Forelimb muscle (tissue), 1 donor: ENCODE measurements around the gene LRRN2. TPM values are rescaled to one million over a fixed set of nuclear protein-coding genes. Genes with fewer than 3 reads are reported as not detected.
"Not testable (repeated sequence)": the region's sequence is repeated elsewhere in the genome, so short reads cannot be mapped to it uniquely, and the experiment has no call there.

ENCODE experiments used
- DNase-seq: peaks from one replicate; pipeline ENCODE4 v3.0.0-alpha.2; 2013; ENCODE audit warnings: low read depth
- polyA plus RNA-seq: library from polyadenylated mRNA; unstranded; fragments of 120-200 nt; gene quantifications from one replicate; pipeline ENCODE4 v1.2.1, GENCODE V29; 2013; ENCODE audit not compliant: insufficient read length

LRRN2 gene
- polyA plus RNA-seq, 1 donor = 6.8 TPM

DNA sequence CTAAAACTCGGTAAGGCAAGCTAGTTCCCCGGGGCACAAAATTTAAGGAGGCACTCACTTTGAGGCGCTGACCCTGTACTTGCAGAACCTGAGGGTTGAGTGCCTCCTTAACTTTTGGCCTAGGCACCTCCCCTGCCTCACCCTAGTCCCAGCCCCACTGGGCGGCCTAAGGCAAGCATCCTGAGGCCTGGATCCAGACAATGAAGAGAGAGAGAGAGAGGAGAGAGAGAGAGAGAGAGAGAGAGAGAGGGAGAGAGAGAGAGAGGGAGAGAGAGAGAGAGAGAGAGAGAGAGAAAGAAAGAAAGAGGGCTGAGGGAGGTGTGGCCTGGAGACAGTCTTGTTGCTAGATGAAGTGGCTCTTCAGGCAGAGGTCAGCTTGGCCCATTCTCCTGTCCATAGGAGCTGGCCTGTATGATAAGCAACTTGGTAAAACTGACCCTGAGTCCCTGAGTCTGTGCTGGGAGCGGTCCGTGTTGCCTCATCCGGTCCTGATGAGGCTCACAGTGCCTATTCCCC lies 7.4 kb upstream of the LRRN2 start:
- DNase-seq = no peak

DNA sequence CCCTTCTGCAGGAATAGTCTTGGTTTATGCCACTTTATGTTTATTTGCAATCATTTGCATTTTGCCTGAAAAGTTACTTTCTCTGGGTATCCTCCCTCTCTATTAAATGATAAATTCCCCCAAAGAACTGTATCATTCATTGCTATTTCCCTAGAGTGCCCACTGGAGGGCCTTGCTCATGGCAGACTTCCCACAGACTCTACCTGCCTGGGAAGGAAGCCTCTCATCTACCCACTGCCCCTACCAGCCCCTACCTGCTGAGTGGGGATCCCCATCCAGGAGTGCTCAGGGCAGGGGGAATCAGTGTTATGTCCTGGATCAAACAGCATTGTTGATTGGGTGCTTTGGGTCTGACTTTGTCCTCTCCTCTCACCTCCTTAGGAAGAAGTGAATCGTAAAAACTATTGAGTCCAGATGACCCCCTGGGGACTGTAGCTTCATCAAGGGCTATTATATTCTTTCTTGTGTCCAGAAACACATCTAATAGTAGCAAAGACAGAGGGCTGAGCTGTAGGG lies 6.8 kb upstream of the LRRN2 start:
- no peak for DNase-seq

DNA sequence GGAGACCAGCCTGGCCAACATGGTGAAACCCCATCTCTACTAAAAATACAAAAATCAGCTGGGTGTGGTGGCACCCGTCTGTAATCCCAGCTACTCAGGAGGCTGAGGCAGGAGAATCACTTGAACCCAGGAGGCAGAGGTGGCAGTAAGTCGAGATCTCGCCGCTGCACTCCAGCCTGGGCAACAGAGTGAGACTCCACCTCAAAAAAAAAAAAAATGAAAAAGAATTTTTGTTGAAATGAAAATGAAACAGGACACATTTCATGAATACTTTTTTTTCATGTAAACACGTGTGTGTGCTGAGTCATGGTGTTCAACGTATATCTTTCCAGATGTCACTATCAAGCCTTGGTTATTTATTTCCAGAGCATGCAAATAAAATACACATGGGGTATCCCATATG lies 5.8 kb upstream of the LRRN2 start:
- not testable (repeated sequence) for DNase-seq

DNA sequence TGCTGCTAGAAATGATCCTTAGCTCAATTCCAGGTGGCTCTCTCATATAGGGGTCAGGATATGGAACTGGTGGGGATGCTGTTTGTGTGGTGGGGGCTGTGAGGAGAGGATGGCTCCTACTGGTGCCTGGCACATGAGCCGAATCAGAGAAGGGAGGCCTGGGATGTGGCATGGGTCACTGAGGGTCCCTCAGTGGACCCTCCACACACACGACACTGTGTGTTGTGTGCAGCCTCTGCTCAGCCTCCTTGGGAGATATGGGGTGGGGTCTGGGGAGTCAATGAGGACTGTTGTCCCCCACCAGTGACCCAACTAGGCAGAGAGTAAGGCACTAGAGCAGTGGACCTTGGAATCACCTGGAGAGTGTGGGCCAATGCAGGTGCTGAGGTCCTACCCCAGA lies 3.2 kb upstream of the LRRN2 start:
- no peak for DNase-seq

DNA sequence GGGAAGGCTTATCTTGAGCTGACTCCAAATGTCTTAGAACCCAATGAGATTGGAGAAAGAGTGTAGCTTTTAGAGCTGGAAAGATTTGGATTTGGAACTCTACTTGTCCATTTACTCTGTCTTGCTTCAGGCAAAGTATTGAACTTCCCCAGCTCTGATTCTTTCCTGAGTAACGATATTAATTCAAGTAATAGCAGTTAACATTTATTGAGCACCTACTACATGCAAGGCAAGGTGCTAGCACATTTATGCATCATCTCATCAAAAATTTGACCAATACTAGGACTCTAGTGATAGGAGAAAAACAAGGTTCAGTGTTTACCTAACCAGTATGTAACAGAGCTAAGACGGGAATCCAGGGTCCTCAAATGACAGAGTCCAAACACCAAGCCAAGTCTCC lies 2.5 kb upstream of the LRRN2 start:
- DNase-seq = no peak

DNA sequence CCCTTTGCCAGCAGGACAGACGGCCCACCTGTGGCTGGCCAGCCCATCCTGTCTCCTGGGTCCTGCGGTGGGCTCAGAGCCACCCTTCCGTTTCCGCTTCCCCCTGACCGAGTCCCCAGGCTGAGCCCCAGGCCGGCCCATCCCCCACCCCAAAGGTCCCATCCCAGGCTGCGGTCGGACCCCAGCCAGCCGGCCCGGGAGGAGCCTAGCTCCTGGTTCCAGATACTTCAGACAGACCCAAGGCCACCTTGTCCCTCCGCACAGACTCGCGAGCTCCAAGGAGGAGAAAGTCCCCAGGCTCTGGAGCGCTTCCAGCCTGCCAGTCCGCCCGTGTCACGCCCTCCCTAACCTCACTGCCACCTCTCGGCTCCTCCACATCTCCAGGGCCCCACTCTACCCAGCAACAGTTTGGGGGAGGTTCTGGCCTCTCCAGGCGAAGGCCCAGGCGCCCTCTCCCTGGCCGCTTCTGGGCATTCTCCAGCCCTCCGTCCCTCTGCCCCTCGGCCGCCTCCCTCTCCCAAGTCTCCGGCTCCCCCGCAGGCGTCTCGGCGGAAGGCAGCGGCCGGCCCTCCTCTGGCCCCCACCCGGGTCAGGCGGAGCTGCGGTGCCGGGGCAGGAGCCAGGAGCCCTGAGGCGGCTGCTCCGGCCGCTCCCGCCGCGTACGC lies 835 bp downstream of the LRRN2 start:
- DNase-seq = no peak

DNA sequence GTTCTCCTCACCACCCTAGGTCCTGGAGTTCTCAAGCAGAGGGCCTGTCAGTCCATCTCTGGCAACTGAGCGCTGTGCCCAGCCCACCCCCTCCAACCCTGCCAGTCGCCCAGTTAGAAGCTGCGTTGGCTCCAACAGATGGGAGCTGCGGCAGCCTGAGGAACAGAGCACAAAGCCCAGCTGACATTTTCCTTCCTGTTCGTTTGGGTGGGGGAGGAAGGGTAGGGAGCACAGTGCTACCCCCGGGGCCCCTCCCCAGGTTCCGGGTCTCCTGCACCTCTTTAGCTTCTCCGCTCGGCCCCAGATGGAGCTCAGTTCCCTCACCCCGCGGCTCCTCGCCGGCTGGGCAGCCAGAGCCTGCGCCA lies 1.4 kb downstream of the LRRN2 start:
- no peak for DNase-seq

DNA sequence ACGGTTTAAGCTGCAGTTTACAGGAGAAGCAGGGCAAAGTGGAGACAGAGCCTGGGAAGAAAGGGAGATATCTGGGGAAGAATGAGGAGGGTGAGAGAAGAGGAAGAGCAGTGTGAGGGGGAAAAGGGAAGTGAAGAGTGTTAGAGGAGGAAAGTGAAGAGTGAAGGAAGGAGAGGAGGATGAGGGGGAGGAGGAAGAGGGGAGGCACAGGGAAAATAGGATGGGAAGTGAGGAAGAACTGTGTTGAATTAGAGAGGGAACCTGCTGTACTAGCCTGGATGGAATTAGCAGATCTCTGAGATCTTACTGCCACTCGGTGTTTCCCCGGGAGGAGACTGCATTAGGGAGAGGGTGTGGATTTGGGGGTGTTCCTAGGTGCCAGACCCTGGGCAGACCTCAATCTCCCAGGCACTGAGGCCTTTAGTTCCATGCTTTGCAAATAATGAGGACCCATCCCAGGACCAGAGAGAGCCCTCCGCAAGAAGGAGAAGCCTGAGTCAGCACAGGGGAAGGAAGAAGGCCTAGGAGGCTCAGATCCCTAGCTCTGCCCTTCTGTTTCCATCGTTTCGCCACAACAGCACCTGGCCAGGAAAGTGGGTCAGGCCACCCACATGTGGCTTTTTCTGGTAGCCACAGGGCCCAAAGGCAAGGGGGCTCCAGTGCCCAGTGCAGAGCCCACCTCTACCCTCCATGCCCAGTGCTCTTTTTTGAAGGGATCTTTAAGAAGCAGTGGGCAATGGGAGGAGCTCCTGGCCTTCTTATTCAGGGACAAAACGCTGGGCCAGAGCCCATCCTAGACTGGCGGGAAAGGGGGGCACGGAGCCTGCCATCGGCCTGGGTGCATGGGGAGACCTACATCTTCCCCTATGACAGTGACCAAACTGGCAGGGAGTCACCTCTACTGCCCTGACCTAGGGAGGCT lies 2.0 kb downstream of the LRRN2 start:
- no peak for DNase-seq

DNA sequence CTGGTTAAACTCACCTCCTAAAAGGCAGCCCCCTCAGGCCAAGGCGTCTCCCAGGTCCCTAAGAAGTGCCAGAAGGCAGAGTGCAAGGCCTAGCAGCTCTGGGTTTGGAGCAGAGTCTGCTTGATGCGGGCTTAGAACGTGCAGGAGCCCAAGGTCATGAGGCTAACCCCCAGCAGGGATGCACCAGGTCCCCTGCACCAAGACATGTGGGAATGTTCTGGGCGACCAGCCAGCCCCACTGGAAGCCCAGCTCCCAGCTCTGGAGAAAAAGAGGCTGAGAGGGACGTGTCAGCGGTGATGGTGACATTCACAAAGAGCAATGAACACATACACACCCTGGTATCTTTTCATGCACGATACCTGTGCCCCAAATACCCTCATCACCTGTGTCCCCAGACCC lies 5.1 kb downstream of the LRRN2 start:
- DNase-seq = no peak

DNA sequence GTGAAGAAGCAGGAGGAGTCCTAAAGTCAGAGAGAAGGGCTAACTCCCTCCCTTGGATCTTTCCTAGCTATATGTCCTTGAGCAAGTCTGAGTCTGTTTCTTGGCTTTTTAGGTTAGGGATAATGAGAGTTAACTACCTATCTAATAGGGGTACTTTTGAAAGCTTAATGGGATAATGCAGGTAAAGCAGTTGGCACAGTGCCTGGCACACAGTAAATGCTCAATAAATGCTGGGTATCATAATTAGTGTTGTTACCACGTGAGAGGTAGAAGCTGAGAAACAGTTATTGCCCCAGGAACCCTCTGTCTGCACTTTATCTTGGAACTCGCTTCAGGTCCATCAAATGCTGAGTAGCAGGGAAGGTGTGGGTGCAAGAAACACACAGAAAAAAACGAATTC lies 5.5 kb downstream of the LRRN2 start:
- no peak for DNase-seq

DNA sequence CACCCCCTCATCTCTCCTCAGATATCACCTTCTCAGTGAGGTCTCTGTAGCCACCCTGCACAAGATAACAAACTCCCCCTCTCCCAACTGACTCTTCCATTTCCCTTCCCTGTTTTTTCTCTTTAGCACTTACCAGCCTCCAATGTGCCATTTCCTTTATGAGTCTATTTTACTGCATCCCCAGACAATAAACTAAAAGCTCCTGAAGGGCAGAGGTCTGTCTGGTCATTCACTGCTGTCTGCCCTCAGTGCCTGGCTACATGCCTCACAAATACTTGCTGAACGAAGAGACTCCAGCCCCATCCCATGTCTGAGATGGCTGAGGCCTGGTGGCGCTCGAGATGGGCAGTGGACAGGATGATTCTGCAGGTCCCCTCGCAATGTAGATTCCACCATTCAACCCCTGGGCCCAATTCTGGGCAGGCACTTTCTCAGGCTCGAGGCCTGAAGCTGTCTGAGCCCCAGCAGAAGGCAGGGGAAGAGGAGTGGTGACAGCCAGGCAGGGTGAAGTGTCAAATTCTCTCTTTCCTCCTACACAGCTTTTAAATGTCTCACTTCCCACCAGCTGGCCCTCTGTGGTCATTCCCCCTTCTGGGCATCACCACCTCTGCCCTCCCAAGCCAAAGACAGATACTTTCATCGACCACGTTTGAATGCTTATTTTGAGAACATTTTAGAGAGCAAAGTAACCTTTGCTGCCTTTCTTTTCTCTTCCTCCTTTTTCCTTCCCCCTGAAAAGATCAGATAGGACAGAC lies 6.6 kb downstream of the LRRN2 start:
- DNase-seq = no peak

DNA sequence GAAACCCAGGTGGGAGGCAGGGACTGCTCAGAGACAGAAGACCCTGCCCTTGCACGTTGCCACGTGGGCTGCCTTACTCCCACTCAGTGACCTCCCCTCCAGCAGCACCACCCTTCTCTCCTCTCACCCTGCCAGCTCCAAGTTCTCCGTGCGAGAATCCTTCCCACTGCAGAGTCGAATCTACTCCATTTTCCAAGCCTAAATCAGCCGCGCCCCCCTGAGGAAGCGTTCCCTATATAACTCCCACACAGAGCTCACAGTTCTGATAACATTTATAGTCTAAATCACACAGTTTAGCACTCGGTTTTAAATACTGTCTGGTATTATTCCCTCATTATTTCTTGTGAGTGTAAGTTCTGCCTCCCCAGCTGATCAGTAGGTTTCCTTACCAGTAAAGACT lies 7.7 kb downstream of the LRRN2 start:
- DNase-seq = no peak

DNA sequence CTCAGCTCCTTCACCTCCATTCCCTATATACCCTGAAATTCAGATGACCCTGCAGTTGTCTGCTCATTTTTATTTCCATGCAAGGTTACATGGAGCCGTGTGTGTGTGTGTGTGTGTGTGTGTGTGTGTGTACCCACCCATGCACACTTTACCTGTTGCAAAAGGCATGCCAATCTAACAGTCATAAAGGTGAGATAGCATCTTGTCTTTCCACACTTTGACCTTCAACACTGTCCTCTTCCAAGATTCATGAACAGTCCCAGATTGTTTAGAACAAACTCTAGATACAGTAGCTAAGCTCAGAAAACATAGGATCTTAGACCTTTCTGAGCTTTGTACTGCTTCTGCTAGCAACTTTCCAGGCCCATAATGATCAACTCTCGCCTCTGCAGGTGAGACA lies 9.5 kb downstream of the LRRN2 start:
- no peak for DNase-seq

DNA sequence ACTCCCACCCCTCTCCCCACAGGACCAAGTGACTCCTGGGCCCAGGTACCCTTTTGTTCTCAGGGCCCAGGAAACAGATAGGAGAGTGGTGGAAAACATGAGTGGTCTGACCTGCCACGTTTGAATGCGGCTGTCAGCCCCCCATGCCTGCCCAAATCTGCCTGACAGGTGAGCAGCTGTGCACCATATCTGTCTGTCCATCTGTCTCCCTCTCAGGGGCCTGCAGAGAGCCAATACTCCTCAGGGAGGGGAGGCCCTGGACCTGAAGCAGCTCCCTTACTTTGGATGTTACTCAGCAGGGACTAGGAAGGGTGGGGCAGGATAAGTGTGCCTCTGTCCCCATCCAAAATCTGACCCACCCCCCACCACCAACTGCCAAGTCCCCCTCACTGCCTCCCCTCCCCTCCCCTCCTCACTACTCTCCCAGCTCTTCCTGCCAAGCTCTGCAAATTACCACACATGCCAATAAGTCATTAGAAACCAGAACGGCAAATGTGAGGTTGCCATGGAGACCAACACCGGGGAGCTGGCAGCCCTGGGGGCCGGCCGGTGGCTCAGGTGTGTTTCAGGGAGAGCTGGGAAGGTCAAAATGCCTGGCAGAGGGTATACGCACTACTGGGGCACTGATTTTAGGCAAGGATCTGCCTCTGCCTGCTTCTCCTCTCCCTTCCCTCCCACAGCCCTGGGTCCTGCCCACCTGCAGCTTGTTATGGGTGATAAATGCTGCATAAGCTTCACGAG lies 11.5 kb downstream of the LRRN2 start:
- no peak for DNase-seq

DNA sequence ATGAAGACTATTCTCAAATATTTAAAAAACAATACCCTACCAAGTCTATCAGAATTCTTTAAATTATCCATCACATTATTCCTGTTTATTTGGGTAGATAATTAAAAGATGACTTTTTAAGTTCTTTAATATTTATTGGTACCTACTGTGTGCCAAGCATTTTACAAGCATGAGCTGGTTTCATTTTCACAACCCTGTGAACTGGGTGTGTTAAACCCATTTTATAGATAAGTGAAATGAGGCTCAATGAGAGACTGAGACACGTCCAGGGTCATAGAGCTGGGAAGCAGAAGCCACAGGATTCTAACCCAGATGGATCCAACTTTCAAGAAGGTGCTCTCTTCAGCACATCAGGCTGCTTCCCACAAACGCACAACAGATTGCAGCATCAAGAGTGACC lies 12.3 kb downstream of the LRRN2 start:
- DNase-seq = no peak

DNA sequence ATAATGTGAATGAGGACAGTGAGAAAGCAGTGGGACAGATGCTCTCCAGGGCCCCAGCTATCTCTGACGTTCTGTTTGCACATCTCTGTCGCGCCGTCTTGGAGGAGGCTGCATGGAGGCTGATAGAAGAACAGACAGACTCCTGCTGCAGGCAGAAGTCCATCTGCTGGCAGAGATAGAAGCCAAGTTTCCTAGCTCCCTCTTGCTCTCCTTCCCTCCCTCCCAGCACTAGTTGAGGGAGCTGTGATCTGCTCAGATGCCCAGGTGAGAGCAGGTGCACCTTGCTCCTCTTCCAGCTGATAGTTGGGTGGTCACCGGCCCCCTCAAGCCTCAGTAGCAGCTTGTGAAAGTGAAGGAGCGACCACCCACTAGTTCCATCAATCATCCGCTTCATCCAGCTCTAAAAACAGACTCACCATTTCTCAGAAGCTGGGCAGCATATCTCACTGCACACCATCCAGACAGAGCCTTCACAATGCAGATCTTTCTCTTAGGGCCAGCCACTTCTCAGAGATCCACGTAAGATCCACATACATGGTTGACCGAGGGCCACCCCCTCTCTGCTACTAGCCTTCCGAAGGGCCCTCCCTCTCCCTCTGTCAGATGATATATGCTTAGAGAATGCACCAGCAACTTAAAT lies 12.9 kb downstream of the LRRN2 start:
- no peak for DNase-seq

DNA sequence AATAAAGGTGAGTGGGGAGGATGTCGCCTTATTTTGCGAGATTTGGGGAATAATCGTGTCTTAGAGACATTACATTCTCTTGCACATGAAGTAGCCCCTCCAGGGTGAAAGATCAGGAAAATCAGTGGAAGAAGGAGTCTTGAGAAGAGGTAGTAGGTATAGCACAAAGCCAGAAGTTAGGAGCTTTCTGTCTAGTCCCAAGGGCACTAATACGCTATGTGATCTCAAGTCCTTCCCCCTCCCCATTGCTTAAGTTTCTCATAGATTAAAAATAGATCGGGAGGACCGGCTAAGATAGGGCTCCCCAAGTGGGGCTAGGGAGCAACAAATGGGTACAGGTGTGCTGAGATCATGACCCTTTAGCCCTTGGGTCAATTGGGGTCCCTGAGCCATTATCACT lies 13.5 kb downstream of the LRRN2 start:
- no peak for DNase-seq

DNA sequence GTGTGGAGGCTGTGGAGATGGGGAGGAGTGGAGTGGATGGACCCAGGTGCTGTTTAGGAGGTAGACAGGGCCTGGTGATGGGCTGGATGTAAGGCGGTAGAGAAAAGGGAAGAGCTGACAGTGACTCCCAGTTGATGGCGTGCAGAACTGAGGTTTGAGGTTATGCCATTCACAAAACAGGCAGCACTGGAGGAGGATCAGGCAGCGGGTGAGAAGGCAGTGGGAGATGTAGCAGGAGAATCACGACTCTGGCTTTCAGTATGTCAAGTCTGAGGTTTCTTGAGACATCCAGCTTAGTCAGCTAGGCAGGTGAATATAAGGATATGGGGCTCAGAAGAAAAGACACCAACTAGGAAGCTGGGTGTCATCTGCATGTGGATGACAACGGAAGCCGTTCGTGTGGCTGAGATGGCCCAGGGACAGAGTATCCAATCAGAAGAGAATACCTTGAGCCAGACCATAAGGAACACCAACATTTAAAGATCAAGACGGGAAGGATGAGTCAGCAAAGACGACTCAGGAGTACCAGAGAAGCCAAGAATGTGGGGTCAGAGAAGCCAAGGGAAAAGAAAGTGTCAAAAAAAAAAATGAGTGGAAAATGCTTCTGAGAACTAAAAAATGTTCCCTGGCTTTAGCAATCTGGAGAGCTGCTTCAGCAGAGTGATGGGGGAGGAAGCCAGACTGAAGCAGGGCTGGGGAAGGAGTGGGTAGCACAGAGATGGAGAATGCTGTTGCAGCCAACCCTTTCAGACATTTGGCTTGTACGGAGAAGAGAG lies 15.2 kb downstream of the LRRN2 start:
- DNase-seq = no peak

DNA sequence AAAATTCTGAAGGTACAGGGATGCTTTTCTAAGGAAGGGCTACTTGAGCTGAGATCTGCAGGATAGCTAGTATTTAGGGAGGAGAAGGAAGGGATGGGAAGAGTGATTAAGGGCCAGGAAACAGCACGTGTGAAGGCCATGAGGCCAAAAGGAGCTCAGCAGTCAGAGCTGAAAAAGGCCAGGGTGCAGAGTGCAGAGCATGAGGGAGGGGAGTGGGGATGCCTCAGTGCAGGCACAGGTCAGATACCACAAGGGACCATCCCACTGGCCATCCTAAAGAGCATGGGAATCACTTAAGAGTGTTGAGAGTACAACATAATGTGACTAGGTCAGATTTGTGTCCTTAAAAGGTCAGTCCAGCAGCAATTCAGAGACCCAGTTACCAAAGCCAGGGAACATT lies 16.0 kb downstream of the LRRN2 start:
- no peak for DNase-seq

DNA sequence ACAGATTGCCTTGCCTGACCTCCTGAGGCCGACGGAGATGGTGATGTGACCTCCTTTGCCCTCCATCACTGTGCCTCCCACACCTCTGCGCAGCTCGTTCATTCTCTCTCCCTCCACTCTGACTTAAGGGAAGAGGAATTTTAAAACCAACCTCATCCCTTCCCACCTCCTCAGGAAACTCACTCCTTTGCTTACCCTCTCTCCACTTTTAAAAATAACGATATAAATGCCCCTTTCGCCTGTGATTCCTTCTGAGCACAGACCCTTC lies 21.2 kb downstream of the LRRN2 start:
- no peak for DNase-seq
